ENCODE results near the gene CLCN3. TPM values are rescaled to one million over a fixed set of nuclear protein-coding genes. Genes with fewer than 3 reads are reported as not detected.

The CLCN3 gene
- total RNA-seq, 1 donor from 2014 or later = 31.3 TPM

DNA sequence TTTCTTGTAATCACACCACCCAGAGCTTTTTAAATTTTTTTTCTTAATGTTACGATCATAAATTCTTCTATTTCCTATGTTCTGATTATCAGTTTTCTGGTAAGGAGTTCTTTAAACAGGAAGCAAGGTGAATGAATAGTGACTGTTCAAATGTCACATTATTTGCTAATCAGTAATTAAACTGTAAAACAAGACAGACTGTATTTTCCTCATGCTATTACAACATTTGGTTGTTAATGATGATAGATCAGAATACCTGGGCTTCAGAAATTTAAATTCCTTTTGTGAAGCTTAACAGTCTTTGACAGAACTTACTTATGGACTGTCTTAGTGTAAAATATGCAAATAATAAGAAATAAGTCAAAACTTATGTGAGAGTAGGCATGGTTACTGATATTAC, 41.4 kb downstream of the CLCN3 start:
- H3K4me3 ChIP-seq (ENCODE audit: low read depth, low read length) = no peak overlapping the region
- TF ChIP-seq, protein P1, sequence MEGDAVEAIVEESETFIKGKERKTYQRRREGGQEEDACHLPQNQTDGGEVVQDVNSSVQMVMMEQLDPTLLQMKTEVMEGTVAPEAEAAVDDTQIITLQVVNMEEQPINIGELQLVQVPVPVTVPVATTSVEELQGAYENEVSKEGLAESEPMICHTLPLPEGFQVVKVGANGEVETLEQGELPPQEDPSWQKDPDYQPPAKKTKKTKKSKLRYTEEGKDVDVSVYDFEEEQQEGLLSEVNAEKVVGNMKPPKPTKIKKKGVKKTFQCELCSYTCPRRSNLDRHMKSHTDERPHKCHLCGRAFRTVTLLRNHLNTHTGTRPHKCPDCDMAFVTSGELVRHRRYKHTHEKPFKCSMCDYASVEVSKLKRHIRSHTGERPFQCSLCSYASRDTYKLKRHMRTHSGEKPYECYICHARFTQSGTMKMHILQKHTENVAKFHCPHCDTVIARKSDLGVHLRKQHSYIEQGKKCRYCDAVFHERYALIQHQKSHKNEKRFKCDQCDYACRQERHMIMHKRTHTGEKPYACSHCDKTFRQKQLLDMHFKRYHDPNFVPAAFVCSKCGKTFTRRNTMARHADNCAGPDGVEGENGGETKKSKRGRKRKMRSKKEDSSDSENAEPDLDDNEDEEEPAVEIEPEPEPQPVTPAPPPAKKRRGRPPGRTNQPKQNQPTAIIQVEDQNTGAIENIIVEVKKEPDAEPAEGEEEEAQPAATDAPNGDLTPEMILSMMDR (conservative IDR thresholded peaks at IDR 0.05; ENCODE audit: low read depth, low read length) = no peak
- DNase-seq (ENCODE audit: low read depth) = no peak

DNA sequence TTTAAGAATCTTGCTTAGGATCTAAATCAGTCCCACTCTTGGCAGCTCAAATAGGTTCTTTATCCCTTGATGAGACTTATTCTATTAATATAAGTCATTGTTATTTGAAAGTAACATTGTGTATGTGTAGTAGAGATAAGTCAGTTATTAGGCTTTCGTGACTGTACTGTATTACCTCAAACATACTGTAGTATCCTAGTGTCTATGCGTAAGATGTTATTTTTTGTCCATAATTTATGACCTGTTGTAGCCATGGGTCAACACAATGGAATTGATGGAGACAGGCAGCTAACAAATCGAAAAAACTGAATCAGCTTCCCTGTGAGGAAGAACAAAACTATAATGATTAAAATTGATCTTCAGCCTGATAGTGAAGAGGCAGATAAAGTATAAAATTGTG, 41.8 kb downstream of the CLCN3 start:
- TF ChIP-seq, protein P1 (conservative IDR thresholded peaks at IDR 0.05; ENCODE audit: low read depth, low read length) = no peak
- no peak for DNase-seq (ENCODE audit: low read depth)

DNA sequence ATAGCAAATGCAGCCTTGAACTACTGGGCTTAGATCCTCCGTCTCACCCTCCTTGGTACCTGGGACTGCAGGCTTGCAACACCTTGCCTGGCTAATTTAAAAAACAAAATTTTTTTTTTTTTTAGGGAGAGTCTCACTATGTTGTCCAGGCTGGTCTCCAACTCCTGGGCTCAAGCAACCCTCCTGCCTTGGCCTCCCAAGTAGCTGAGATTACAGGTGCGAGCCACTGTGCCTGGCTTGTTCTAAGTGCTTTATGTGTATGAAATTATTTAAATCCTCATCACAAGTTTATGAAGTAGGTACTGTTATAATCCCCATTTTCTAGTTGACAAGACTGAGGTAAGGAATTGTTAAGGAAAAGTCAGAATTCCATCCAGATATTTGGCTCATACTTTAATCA, 43.0 kb downstream of the CLCN3 start:
- no peak for DNase-seq (ENCODE audit: low read depth)
- TF ChIP-seq, protein P1 (conservative IDR thresholded peaks at IDR 0.05; ENCODE audit: low read depth, low read length) = no peak

More for the DNA sequence above, 41.8 kb downstream of the CLCN3 start:
- no peak overlapping the region for H3K4me3 ChIP-seq (ENCODE audit: low read depth, low read length)

DNA sequence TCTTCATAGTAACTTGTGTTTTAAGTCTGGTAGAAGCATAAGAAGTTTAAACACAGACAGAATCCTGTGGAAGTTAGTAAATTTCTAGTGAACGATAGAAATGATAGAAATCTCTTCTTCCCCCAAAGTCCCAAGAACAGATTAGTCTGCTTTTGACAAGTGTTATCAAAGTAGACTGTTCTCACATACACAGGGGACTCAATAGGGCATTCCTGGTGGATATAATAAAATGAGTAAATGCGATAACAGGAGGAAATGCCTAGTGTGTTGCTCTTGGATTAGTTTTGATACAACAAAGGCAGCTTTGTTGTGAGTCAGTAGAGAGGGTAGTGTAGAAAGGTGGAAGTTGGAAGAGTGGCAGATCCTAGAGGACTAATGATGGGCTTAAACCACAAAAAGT, 43.5 kb downstream of the CLCN3 start:
- H3K4me3 ChIP-seq (ENCODE audit: low read depth, low read length) = no peak overlapping the region
- TF ChIP-seq, protein P1 (conservative IDR thresholded peaks at IDR 0.05; ENCODE audit: low read depth, low read length) = no peak
- no peak for DNase-seq (ENCODE audit: low read depth)

More for the DNA sequence above, 43.0 kb downstream of the CLCN3 start:
- no peak overlapping the region for H3K4me3 ChIP-seq (ENCODE audit: low read depth, low read length)

DNA sequence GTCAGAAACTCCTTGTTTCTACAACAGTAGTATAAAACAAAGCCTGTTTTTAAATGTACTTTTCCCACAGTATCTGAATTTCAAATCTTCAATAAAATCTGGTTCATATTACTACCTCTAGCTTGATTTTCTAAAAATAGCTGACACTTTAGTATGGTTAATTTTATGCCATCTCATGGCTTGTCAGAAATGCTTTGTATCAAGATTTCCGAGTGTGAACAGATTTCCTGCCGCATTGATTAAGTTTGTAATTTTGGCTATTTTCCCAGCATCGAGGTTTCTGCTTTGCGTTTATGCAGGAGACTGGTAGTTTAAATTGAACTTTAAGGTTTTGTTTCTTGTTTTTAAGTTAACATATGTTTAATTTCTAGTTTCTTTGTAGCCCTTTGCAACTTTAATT, 44.2 kb downstream of the CLCN3 start:
- TF ChIP-seq, protein P1 (conservative IDR thresholded peaks at IDR 0.05; ENCODE audit: low read depth, low read length) = no peak
- DNase-seq (ENCODE audit: low read depth) = no peak
- no peak overlapping the region for H3K4me3 ChIP-seq (ENCODE audit: low read depth, low read length)

DNA sequence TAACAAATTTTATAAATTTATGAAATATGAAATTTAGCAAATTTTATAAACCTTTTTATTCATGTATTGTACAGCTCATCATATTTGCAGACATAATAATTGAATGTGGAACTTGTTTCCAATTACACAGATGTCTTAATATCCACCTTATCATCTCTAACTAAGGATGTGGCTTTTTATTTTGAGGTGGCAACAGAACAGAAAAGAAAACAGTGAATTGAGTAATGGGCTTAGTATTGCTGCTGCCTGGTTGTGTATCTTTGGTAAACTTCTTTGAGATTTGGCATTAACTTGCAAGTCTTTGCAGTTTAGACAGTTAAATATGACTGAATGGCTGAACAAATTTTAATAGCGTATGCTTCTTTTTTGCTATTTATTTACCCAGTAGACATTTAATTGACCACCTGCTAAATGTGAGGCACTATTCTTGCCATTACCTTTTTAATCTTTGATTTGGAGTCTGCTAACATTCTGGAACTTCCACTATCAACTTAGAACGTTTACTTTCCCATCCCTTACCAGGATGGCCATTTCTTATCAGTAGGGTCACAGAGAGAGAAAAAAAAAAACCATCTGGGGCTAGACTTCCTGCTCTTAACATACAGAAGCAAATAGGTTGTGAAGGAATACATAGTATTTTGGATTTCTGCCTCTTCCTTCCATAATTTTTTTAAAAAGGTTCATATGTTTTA, 44.8 kb downstream of the CLCN3 start:
- TF ChIP-seq, protein P1 (conservative IDR thresholded peaks at IDR 0.05; ENCODE audit: low read depth, low read length) = no peak
- no peak overlapping the region for H3K4me3 ChIP-seq (ENCODE audit: low read depth, low read length)
- no peak for DNase-seq (ENCODE audit: low read depth)
